Stimulated activated CD4-positive, alpha-beta T cell treated with anti-CD3 and anti-CD28 coated beads, TNF-alpha, amount 100 ng/mL, for 4 hours (primary cell): ENCODE measurements around the gene SLBP.

ENCODE experiments used
- DNase-seq, 3 experiments: peaks; one replicate each; pipeline ENCODE4 v3.0.0-alpha.2; 2020; ENCODE audit warnings: low read depth in 3 of 3

The SLBP gene

GRCh38 chr4:1749370-1749769 lies 37.3 kb upstream of the SLBP start:
- DNase-seq: no peak

- peak; percentile 49 to 77 (median 63) for DNase-seq
These were observed 36.4 kb upstream of the SLBP start for GRCh38 chr4:1748465-1748995.

GRCh38 chr4:1747603-1747967 lies 35.5 kb upstream of the SLBP start:
- no peak for DNase-seq

GRCh38 chr4:1746919-1747602 lies 34.9 kb upstream of the SLBP start:
- DNase-seq: no peak

- peak; percentile 55 to 62 (median 60) for DNase-seq
These were observed 34.2 kb upstream of the SLBP start for GRCh38 chr4:1746265-1746691.

GRCh38 chr4:1745697-1746096 lies 33.6 kb upstream of the SLBP start:
- no peak for DNase-seq

- no peak for DNase-seq
These were observed 33.0 kb upstream of the SLBP start for GRCh38 chr4:1745165-1745564.

GRCh38 chr4:1744552-1744951 lies 32.4 kb upstream of the SLBP start:
- DNase-seq: no peak

GRCh38 chr4:1743975-1744374 lies 31.9 kb upstream of the SLBP start:
- no peak for DNase-seq

- no peak for DNase-seq
These were observed 31.4 kb upstream of the SLBP start for GRCh38 chr4:1743551-1743950.

GRCh38 chr4:1741208-1741607 lies 29.1 kb upstream of the SLBP start:
- no peak for DNase-seq

- DNase-seq: no peak
These were observed 28.0 kb upstream of the SLBP start for GRCh38 chr4:1740021-1740545.

- DNase-seq: no peak
These were observed 27.2 kb upstream of the SLBP start for GRCh38 chr4:1739358-1739757.

GRCh38 chr4:1738410-1738809 lies 26.3 kb upstream of the SLBP start:
- DNase-seq: no peak

- DNase-seq: no peak
These were observed 25.5 kb upstream of the SLBP start for GRCh38 chr4:1737666-1738065.

- no peak for DNase-seq
These were observed 24.7 kb upstream of the SLBP start for GRCh38 chr4:1736812-1737211.

GRCh38 chr4:1735215-1735614 lies 23.1 kb upstream of the SLBP start:
- no peak for DNase-seq

GRCh38 chr4:1732911-1733310 lies 20.8 kb upstream of the SLBP start:
- DNase-seq: no peak

- no peak for DNase-seq
These were observed 19.1 kb upstream of the SLBP start for GRCh38 chr4:1731180-1731579.

GRCh38 chr4:1730532-1731135 lies 18.5 kb upstream of the SLBP start:
- DNase-seq: no peak

GRCh38 chr4:1728061-1728980 lies 16.2 kb upstream of the SLBP start:
- DNase-seq: no peak
